8988T (cell line): ENCODE results near the gene SEC31B.

Source experiments
- DNase-seq: peaks from one replicate; pipeline ENCODE4 v3.0.0; 2011

Gene SEC31B

GRCh38 chr10:100528123-100528886 is 8.6 kb upstream of the SEC31B start:
- no peak for DNase-seq

GRCh38 chr10:100524638-100525037 is 5.0 kb upstream of the SEC31B start:
- no peak for DNase-seq

GRCh38 chr10:100524206-100524605 is 4.5 kb upstream of the SEC31B start:
- no peak for DNase-seq

- DNase-seq: no peak
Observed at GRCh38 chr10:100522945-100523344, 3.3 kb upstream of the SEC31B start.

DNA sequence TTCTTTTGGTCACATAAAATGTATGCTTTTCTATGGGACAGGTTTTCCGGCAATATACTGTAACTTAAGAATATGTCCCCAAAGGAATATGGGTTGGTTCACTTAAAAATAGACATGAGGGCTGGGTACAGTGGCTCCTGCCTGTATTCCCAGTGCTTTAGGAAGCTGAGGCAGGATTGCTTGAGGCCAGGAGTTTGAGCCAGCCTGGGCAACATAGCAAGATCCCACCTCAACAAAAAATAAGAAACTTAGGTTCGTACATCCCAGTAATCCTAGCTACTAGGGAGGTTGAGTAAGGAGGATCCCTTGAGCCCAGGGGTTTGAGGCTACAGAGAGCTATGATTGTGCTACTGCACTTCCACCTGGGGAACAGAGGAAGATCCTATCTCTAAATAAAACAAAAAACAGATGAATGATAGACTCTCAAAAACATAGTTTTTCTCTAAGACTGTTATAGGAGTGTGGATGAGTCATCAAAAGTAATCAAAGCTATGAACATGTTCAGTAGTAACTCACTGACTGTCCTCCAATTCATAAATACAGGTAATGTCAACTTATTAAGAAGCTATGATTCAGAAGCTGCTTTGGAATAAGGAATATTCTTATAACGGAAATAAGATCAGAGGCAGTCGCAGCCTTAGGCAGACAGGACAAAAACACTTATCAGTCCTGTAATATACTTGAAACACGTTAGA is 2.6 kb upstream of the SEC31B start:
- no peak for DNase-seq

DNA sequence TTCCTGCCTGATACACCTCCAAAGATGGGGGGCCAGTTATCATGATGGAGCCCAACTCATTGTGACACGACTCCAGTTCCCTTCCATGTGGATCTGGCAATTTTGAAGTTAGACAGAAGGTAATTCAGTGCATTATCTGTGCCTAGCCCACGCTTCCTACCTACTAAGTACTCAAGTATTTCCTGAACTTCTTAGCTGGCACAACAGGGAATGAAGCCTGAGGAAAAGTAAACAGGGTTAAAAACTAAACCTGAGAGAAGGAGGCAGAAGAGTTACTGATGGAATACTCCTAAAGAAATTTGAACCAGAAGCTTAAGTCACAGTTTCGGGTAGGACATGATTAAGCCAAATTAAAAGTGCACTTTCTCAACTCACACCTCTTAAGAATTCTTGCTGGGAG is 1.1 kb upstream of the SEC31B start:
- no peak for DNase-seq

DNA sequence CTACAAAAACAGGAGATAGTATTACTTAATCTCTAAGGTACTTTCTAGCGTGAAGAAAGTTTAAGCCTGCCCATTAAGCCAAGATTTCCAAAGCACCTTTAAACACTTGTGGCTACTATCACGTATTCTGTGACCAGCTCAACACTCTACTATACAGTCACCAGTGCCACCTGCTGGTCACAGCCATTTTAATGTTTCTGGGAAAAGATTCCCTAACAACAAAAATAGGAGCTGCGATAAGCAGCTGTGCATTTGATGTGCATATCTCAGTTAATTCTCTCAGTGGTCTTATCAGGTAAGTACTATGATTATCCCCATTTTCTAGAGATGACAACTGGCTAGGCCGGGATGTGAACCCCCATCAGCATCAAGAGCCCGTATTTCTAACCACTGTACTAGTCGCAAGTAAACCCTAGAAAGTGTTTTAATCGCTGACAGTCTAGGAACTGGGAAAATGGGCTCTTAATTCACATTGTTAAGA is 860 bp downstream of the SEC31B start:
- peak; percentile 38 for DNase-seq

GRCh38 chr10:100516847-100517246 is 2.8 kb downstream of the SEC31B start:
- DNase-seq: peak; percentile 46

- no peak for DNase-seq
Observed at GRCh38 chr10:100515612-100516011, 4.0 kb downstream of the SEC31B start.

- no peak for DNase-seq
Observed at GRCh38 chr10:100510533-100511308, 8.9 kb downstream of the SEC31B start.

GRCh38 chr10:100509241-100509840 is 10.3 kb downstream of the SEC31B start:
- DNase-seq: no peak

DNA sequence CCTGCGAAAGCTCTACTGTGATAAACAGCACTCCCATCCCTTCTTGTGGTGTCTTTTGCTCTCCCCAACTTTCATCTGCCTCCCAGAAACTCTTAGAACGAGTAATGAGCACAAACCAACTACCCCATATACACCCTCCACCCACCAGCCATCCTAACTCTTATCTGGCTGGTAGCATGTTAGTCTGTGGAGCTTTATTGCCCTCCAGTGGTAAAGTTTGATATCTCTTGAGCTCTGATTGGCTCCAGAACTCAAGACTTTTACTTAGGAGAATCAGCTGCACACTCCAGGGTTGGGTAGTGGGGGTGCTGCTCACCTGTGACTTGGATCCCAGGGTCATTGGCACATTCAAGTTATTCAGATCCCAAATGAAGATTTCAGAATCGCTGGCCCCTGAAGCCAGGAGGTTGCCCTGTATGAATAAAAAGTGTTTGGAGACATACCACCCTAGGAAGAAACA is 10.9 kb downstream of the SEC31B start:
- peak; percentile 45 for DNase-seq

DNA sequence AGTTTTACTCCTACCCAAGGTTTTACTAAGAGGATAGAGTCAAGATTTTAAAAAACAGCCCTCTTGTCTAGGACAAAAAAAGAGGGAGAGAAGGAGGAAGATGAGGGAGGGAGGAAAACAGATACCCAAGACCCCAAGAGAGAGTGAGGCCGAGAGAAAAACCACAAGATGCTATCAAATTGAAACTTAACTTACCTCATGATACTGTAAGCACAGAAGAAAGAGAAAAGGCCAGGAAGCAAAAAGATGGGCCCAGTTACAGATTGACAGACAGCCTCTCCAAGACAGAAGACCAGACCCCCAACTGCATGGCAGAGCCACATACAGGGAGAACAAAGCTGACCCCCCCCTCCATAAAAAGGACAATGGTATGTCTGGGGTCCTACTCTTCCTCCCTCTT is 11.4 kb downstream of the SEC31B start:
- DNase-seq: no peak

- DNase-seq: no peak
Observed at GRCh38 chr10:100507357-100507732, 12.3 kb downstream of the SEC31B start.

GRCh38 chr10:100506596-100507356 is 12.9 kb downstream of the SEC31B start:
- DNase-seq: no peak

GRCh38 chr10:100505164-100505563 is 14.5 kb downstream of the SEC31B start:
- DNase-seq: no peak

- DNase-seq: no peak
Observed at GRCh38 chr10:100504096-100504495, 15.6 kb downstream of the SEC31B start.

- DNase-seq: no peak
Observed at GRCh38 chr10:100502926-100503494, 16.7 kb downstream of the SEC31B start.

DNA sequence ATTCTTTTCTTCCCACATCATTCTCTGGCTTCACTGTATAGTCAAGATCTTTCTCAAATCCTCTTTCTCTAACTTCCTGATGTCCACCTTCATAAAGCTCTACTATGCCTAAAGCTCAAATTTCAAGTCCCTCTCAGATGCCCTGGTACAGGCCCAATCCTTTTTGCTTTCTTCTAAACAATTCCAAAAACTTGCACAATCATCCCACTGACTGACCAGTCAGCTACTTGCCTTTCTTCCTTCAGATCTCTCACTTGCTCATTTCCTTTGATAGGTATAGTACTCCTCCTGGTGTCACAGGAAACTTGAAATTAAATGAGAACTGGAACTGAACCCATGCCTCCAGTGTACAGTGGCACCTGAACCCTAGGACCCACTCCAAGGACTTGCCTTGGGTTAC is 18.2 kb downstream of the SEC31B start:
- no peak for DNase-seq

DNA sequence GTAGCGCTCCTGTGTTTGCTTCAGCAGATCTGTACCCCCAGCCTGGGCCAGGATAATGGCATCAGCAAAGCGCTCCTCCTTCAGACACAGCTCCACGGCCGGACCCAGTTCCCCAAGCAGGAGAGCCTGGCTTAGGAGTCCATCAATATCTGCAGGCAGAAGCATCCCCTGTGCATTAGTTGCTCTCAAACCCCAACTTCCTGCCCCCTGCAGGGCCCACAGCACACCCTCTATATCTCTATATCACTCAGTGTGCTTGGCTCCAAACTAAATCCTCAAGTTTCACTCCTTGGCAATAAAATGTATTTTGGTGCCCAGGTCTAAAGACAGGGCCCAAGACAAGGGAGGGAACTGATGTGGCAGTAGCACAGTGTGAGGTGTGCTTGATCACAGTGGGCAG is 21.6 kb downstream of the SEC31B start:
- no peak for DNase-seq

GRCh38 chr10:100496567-100496966 is 23.1 kb downstream of the SEC31B start:
- DNase-seq: no peak

DNA sequence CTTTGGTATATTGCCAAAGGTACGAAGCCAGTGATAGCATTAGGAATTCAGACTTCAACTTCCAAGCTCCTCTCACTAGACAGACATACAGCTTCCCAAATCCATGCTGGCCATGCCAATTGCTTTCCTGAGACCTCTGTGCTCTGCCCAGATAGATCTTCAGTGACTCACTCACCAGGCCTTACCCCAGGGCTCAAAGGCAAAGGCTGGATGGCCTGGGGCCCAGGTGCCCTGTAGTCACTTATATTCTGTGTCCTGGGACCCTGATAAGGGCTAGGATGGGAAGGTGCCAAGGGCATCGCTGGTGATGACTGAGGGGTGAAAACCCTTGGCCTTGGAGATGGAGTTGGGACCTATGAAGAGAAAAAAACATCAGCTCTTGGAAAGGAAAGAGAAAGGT is 29.1 kb downstream of the SEC31B start:
- DNase-seq: no peak
